ENCODE data around the gene OR2AG1. TPM values are rescaled to one million over a fixed set of nuclear protein-coding genes. Genes with fewer than 3 reads are reported as not detected.

Gene OR2AG1
- total and polyA plus RNA-seq, 2 of the 4 experiments (the other 2 are of a cell fraction), result not detected

DNA sequence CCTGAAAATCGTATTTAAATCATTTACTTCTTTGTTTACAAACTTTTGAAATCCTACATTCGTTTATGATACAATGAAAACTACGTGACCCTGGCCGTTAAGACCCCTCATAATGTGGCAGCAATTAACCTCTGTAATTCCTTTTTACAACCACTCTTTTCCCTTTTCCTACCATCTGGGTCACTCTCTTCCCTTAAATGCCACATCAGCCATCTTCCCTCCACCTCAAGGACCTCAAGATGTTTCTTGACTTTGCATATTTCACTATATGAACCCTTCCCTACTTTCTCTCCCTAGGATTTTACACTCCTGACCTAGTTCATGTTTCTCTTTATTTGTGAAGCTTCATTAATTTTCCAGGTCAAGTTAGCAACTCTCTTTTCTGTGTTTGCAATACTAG lies 37.8 kb upstream of the OR2AG1 start:
- no peaks in the 10 kb centered on the region for H3K9me1 ChIP-seq (ENCODE audit: insufficient read depth, low read length)

More for the DNA sequence above, 37.8 kb upstream of the OR2AG1 start:
- ATAC-seq (ENCODE audit: low read depth) (no peak), DNase-seq (no peak)
- dilution Hi-C loops (cut with HindIII; ENCODE audit: low sequenced_read_pairs, unreplicated experiment), result no loop called here
- Histone ChIP-seq H2BK20ac (ENCODE audit: low read depth, low read length) (no peak overlapping the region), H2AK9ac (replicated peaks; ENCODE audit: low read depth, low read length, poor library complexity) (no peak overlapping the region), H3K4me2 (ENCODE audit: low read depth, low read length) (no peak overlapping the region), H3K79me1 (ENCODE audit: low read depth in 1 of 2, low read length in 2 of 2) (no peaks in the 10 kb centered on the region), H2AFZ (replicated peaks; ENCODE audit: low read length, poor library complexity) (no peak overlapping the region), H3K9me3 (ENCODE audit: control insufficient read depth, insufficient read depth, low read length) (no peaks in the 10 kb centered on the region), H3K4ac (ENCODE audit: low read depth, low read length) (no peak overlapping the region), H4K91ac (ENCODE audit: insufficient read depth, low read depth, low read length) (no peak overlapping the region), H3K27ac (ENCODE audit: insufficient read depth, low read length) (no peak overlapping the region), H4K8ac (ENCODE audit: low read depth in 2 of 2, low read length in 2 of 2) (no peak overlapping the region), H3K18ac (ENCODE audit: low read depth, low read length) (no peak overlapping the region), H3K4me1 (ENCODE audit: control insufficient read depth, insufficient read depth, low read length) (no peaks in the 10 kb centered on the region), H2BK120ac (ENCODE audit: low read depth, low read length) (no peak overlapping the region), H3K9ac (ENCODE audit: low read depth, low read length) (no peak overlapping the region), H2BK15ac (ENCODE audit: low read depth, low read length) (no peak overlapping the region), H3K23ac (ENCODE audit: low read depth, low read length) (no peak overlapping the region), H2AK5ac (ENCODE audit: low read depth, low read length) (no peak overlapping the region), H2BK5ac (ENCODE audit: low read depth, low read length, poor library complexity, severe bottlenecking) (no peak overlapping the region), H3K36me3 (ENCODE audit: control insufficient read depth, insufficient read depth, low read length) (no peaks in the 10 kb centered on the region), H4K5ac (ENCODE audit: low read depth, low read length) (no peak overlapping the region), H3K4me3 (ENCODE audit: insufficient read depth, low read depth, low read length) (no peak overlapping the region), H3K27me3 (ENCODE audit: control insufficient read depth, insufficient read depth, low read length) (peaks cover 2% of the 10 kb centered on the region; the same call in 1 of the 2 replicates), H4K20me1 (ENCODE audit: insufficient read depth, low read length) (no peaks in the 10 kb centered on the region), H3K56ac (ENCODE audit: extremely low read depth, insufficient read depth, low read length) (no peak overlapping the region), H3K14ac (replicated peaks; ENCODE audit: low read depth, low read length) (no peak overlapping the region)
- TF ChIP-seq, protein P1, sequence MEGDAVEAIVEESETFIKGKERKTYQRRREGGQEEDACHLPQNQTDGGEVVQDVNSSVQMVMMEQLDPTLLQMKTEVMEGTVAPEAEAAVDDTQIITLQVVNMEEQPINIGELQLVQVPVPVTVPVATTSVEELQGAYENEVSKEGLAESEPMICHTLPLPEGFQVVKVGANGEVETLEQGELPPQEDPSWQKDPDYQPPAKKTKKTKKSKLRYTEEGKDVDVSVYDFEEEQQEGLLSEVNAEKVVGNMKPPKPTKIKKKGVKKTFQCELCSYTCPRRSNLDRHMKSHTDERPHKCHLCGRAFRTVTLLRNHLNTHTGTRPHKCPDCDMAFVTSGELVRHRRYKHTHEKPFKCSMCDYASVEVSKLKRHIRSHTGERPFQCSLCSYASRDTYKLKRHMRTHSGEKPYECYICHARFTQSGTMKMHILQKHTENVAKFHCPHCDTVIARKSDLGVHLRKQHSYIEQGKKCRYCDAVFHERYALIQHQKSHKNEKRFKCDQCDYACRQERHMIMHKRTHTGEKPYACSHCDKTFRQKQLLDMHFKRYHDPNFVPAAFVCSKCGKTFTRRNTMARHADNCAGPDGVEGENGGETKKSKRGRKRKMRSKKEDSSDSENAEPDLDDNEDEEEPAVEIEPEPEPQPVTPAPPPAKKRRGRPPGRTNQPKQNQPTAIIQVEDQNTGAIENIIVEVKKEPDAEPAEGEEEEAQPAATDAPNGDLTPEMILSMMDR (conservative IDR thresholded peaks at IDR 0.05; ENCODE audit: low read depth, low read length), result no peak
- TF ChIP-seq MXI1 (IDR thresholded peaks at IDR 0.05; ENCODE audit: borderline replicate concordance, low read depth, low read length) (no peak), BHLHE40 (IDR thresholded peaks at IDR 0.05; ENCODE audit: low read depth, low read length) (no peak), RAD21 (IDR thresholded peaks at IDR 0.05; ENCODE audit: low read length) (no peak)
- TF ChIP-seq, protein P2, sequence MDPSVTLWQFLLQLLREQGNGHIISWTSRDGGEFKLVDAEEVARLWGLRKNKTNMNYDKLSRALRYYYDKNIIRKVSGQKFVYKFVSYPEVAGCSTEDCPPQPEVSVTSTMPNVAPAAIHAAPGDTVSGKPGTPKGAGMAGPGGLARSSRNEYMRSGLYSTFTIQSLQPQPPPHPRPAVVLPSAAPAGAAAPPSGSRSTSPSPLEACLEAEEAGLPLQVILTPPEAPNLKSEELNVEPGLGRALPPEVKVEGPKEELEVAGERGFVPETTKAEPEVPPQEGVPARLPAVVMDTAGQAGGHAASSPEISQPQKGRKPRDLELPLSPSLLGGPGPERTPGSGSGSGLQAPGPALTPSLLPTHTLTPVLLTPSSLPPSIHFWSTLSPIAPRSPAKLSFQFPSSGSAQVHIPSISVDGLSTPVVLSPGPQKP (IDR thresholded peaks at IDR 0.05; ENCODE audit: borderline replicate concordance, low read depth, low read length), result no peak
- POLR2A ChIA-PET (ENCODE audit: unreplicated experiment), result no interaction called here
- in situ Hi-C loops (cut with MboI; ENCODE audit: low sequenced_read_pairs), result no loop called here
- intact Hi-C loops (cut with micrococcal nuclease), result no loop called here
- WGBS, 2 experiments (ENCODE audit: extremely low coverage in 2 of 2, insufficient read length in 1 of 2), result 54% methylated on average over 4 of the region's 4 CpGs; no CpG with 5 or more reads in 1 of the 2 experiments
- CTCF ChIA-PET, result interaction anchor here (2.2 to 2.5 kb wide), 2 partner anchors 10 to 12 kb away, joined by 9 to 17 read pairs; no protein-coding TSS in a partner anchor
- BruUV-seq (replicated peaks), result no TSS peak
